ENCODE measurements around the gene FBN1.

The FBN1 gene

GRCh38 chr15:48582452-48583247 lies 62.9 kb downstream of the FBN1 start:
- H3K9me3 ChIP-seq (ENCODE audit: control insufficient read depth, low read length): no peaks in the 10 kb centered on the region
- no peak overlapping the region for H3K27ac ChIP-seq (ENCODE audit: low read depth, low read length, severe bottlenecking)
- H3K4me3 ChIP-seq (ENCODE audit: extremely low read depth, insufficient read depth, low read length, poor library complexity, severe bottlenecking): no peak overlapping the region
- H3K4me1 ChIP-seq (ENCODE audit: control insufficient read depth, insufficient read depth, low read length, poor library complexity, severe bottlenecking): no peaks in the 10 kb centered on the region
- H3K36me3 ChIP-seq (ENCODE audit: control insufficient read depth, insufficient read depth, low read length): no peaks in the 10 kb centered on the region
- WGBS, 2 experiments (ENCODE audit: insufficient coverage in 2 of 2): 91 to 93% methylated on average over 9 to 11 of the region's 11 CpGs

GRCh38 chr15:48581219-48581618 lies 64.3 kb downstream of the FBN1 start:
- H3K9me3 ChIP-seq (ENCODE audit: control insufficient read depth, low read length): no peaks in the 10 kb centered on the region
- no peaks in the 10 kb centered on the region for H3K36me3 ChIP-seq (ENCODE audit: control insufficient read depth, insufficient read depth, low read length)
- WGBS, 2 experiments (ENCODE audit: insufficient coverage in 2 of 2): 86% methylated on average over 4 of the region's 4 CpGs
- H3K4me1 ChIP-seq (ENCODE audit: control insufficient read depth, insufficient read depth, low read length, poor library complexity, severe bottlenecking): no peaks in the 10 kb centered on the region
- H3K27ac ChIP-seq (ENCODE audit: low read depth, low read length, severe bottlenecking): no peak overlapping the region
- H3K4me3 ChIP-seq (ENCODE audit: extremely low read depth, insufficient read depth, low read length, poor library complexity, severe bottlenecking): no peak overlapping the region

- Histone ChIP-seq H3K4me3 (ENCODE audit: extremely low read depth, insufficient read depth, low read length, poor library complexity, severe bottlenecking) (no peak overlapping the region), H3K4me1 (ENCODE audit: control insufficient read depth, insufficient read depth, low read length, poor library complexity, severe bottlenecking) (no peaks in the 10 kb centered on the region), H3K36me3 (ENCODE audit: control insufficient read depth, insufficient read depth, low read length) (no peaks in the 10 kb centered on the region), H3K9me3 (ENCODE audit: control insufficient read depth, low read length) (no peaks in the 10 kb centered on the region), H3K27ac (ENCODE audit: low read depth, low read length, severe bottlenecking) (no peak overlapping the region)
- WGBS, 2 experiments (ENCODE audit: insufficient coverage in 2 of 2): no CpG with 5 or more reads among the region's 2 CpGs
These were observed 64.8 kb downstream of the FBN1 start for GRCh38 chr15:48580736-48581135.

- no peak overlapping the region for H3K4me3 ChIP-seq (ENCODE audit: extremely low read depth, insufficient read depth, low read length, poor library complexity, severe bottlenecking)
- H3K4me1 ChIP-seq (ENCODE audit: control insufficient read depth, insufficient read depth, low read length, poor library complexity, severe bottlenecking): no peaks in the 10 kb centered on the region
- WGBS, 2 experiments (ENCODE audit: insufficient coverage in 2 of 2): 93 to 95% methylated on average over 7 to 8 of the region's 8 CpGs
- H3K27ac ChIP-seq (ENCODE audit: low read depth, low read length, severe bottlenecking): no peak overlapping the region
- no peaks in the 10 kb centered on the region for H3K9me3 ChIP-seq (ENCODE audit: control insufficient read depth, low read length)
- H3K36me3 ChIP-seq (ENCODE audit: control insufficient read depth, insufficient read depth, low read length): no peaks in the 10 kb centered on the region
These were observed 65.4 kb downstream of the FBN1 start for GRCh38 chr15:48579945-48580671.

GRCh38 chr15:48578965-48579364 lies 66.5 kb downstream of the FBN1 start:
- 83 to 100% methylated on average over 1 of the region's 2 CpGs for WGBS, 2 experiments (ENCODE audit: insufficient coverage in 2 of 2)
- H3K27ac ChIP-seq (ENCODE audit: low read depth, low read length, severe bottlenecking): no peak overlapping the region
- H3K4me1 ChIP-seq (ENCODE audit: control insufficient read depth, insufficient read depth, low read length, poor library complexity, severe bottlenecking): peaks cover 7% of the 10 kb centered on the region
- no peaks in the 10 kb centered on the region for H3K9me3 ChIP-seq (ENCODE audit: control insufficient read depth, low read length)
- no peaks in the 10 kb centered on the region for H3K36me3 ChIP-seq (ENCODE audit: control insufficient read depth, insufficient read depth, low read length)
- no peak overlapping the region for H3K4me3 ChIP-seq (ENCODE audit: extremely low read depth, insufficient read depth, low read length, poor library complexity, severe bottlenecking)

- Histone ChIP-seq H3K36me3 (ENCODE audit: control insufficient read depth, insufficient read depth, low read length) (no peaks in the 10 kb centered on the region), H3K4me1 (ENCODE audit: control insufficient read depth, insufficient read depth, low read length, poor library complexity, severe bottlenecking) (peaks cover 11% of the 10 kb centered on the region), H3K27ac (ENCODE audit: low read depth, low read length, severe bottlenecking) (no peak overlapping the region), H3K9me3 (ENCODE audit: control insufficient read depth, low read length) (no peaks in the 10 kb centered on the region), H3K4me3 (ENCODE audit: extremely low read depth, insufficient read depth, low read length, poor library complexity, severe bottlenecking) (no peak overlapping the region)
- 93 to 100% methylated on average over 1 to 3 of the region's 7 CpGs for WGBS, 2 experiments (ENCODE audit: insufficient coverage in 2 of 2)
These were observed 68.0 kb downstream of the FBN1 start for GRCh38 chr15:48577469-48577868.

GRCh38 chr15:48574187-48574586 lies 71.3 kb downstream of the FBN1 start:
- Histone ChIP-seq H3K4me3 (ENCODE audit: extremely low read depth, insufficient read depth, low read length, poor library complexity, severe bottlenecking) (no peak overlapping the region), H3K9me3 (ENCODE audit: control insufficient read depth, low read length) (no peaks in the 10 kb centered on the region), H3K4me1 (ENCODE audit: control insufficient read depth, insufficient read depth, low read length, poor library complexity, severe bottlenecking) (peaks cover 11% of the 10 kb centered on the region), H3K27ac (ENCODE audit: low read depth, low read length, severe bottlenecking) (peak overlapping the region; percentile 78), H3K36me3 (ENCODE audit: control insufficient read depth, insufficient read depth, low read length) (no peaks in the 10 kb centered on the region)

- H3K36me3 ChIP-seq (ENCODE audit: control insufficient read depth, insufficient read depth, low read length): no peaks in the 10 kb centered on the region
- H3K27ac ChIP-seq (ENCODE audit: low read depth, low read length, severe bottlenecking): peak overlapping the region; percentile 78
- 89 to 98% methylated on average over 3 to 4 of the region's 4 CpGs for WGBS, 2 experiments (ENCODE audit: insufficient coverage in 2 of 2)
- H3K9me3 ChIP-seq (ENCODE audit: control insufficient read depth, low read length): no peaks in the 10 kb centered on the region
- H3K4me1 ChIP-seq (ENCODE audit: control insufficient read depth, insufficient read depth, low read length, poor library complexity, severe bottlenecking): peaks cover 11% of the 10 kb centered on the region
- H3K4me3 ChIP-seq (ENCODE audit: extremely low read depth, insufficient read depth, low read length, poor library complexity, severe bottlenecking): no peak overlapping the region
These were observed 71.7 kb downstream of the FBN1 start for GRCh38 chr15:48573780-48574179.

GRCh38 chr15:48572823-48573222 lies 72.7 kb downstream of the FBN1 start:
- H3K4me1 ChIP-seq (ENCODE audit: control insufficient read depth, insufficient read depth, low read length, poor library complexity, severe bottlenecking): peaks cover 11% of the 10 kb centered on the region
- 87 to 95% methylated on average over 3 to 4 of the region's 5 CpGs for WGBS, 2 experiments (ENCODE audit: insufficient coverage in 2 of 2)
- no peaks in the 10 kb centered on the region for H3K9me3 ChIP-seq (ENCODE audit: control insufficient read depth, low read length)
- H3K4me3 ChIP-seq (ENCODE audit: extremely low read depth, insufficient read depth, low read length, poor library complexity, severe bottlenecking): no peak overlapping the region
- no peaks in the 10 kb centered on the region for H3K36me3 ChIP-seq (ENCODE audit: control insufficient read depth, insufficient read depth, low read length)
- H3K27ac ChIP-seq (ENCODE audit: low read depth, low read length, severe bottlenecking): no peak overlapping the region

GRCh38 chr15:48571510-48571909 lies 74.0 kb downstream of the FBN1 start:
- no peaks in the 10 kb centered on the region for H3K9me3 ChIP-seq (ENCODE audit: control insufficient read depth, low read length)
- H3K36me3 ChIP-seq (ENCODE audit: control insufficient read depth, insufficient read depth, low read length): no peaks in the 10 kb centered on the region
- H3K27ac ChIP-seq (ENCODE audit: low read depth, low read length, severe bottlenecking): no peak overlapping the region
- H3K4me3 ChIP-seq (ENCODE audit: extremely low read depth, insufficient read depth, low read length, poor library complexity, severe bottlenecking): no peak overlapping the region
- no CpG with 5 or more reads among the region's 2 CpGs for WGBS, 2 experiments (ENCODE audit: insufficient coverage in 2 of 2)
- peaks cover 11% of the 10 kb centered on the region for H3K4me1 ChIP-seq (ENCODE audit: control insufficient read depth, insufficient read depth, low read length, poor library complexity, severe bottlenecking)

GRCh38 chr15:48570822-48571221 lies 74.7 kb downstream of the FBN1 start:
- 100% methylated on average over 1 of the region's 1 CpG; no CpG with 5 or more reads in 1 of the 2 experiments for WGBS, 2 experiments (ENCODE audit: insufficient coverage in 2 of 2)

More at GRCh38 chr15:48570822-48571221, 74.7 kb downstream of the FBN1 start:
- H3K27ac ChIP-seq (ENCODE audit: low read depth, low read length, severe bottlenecking): no peak overlapping the region
- no peaks in the 10 kb centered on the region for H3K36me3 ChIP-seq (ENCODE audit: control insufficient read depth, insufficient read depth, low read length)
- H3K4me3 ChIP-seq (ENCODE audit: extremely low read depth, insufficient read depth, low read length, poor library complexity, severe bottlenecking): no peak overlapping the region
- no peaks in the 10 kb centered on the region for H3K9me3 ChIP-seq (ENCODE audit: control insufficient read depth, low read length)
- peaks cover 11% of the 10 kb centered on the region for H3K4me1 ChIP-seq (ENCODE audit: control insufficient read depth, insufficient read depth, low read length, poor library complexity, severe bottlenecking)
